ELF-1 (cell line): ENCODE measurements around the gene TAX1BP3.
"Not testable (repeated sequence)": the region's sequence is repeated elsewhere in the genome, so short reads cannot be mapped to it uniquely, and the experiment has no call there.

ENCODE experiments used
- DNase-seq: peaks from one replicate; pipeline ENCODE4 v3.0.0-alpha.2; 2016; ENCODE audit warnings: low read depth, low spot score

TAX1BP3 gene, protein sequence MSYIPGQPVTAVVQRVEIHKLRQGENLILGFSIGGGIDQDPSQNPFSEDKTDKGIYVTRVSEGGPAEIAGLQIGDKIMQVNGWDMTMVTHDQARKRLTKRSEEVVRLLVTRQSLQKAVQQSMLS

DNA sequence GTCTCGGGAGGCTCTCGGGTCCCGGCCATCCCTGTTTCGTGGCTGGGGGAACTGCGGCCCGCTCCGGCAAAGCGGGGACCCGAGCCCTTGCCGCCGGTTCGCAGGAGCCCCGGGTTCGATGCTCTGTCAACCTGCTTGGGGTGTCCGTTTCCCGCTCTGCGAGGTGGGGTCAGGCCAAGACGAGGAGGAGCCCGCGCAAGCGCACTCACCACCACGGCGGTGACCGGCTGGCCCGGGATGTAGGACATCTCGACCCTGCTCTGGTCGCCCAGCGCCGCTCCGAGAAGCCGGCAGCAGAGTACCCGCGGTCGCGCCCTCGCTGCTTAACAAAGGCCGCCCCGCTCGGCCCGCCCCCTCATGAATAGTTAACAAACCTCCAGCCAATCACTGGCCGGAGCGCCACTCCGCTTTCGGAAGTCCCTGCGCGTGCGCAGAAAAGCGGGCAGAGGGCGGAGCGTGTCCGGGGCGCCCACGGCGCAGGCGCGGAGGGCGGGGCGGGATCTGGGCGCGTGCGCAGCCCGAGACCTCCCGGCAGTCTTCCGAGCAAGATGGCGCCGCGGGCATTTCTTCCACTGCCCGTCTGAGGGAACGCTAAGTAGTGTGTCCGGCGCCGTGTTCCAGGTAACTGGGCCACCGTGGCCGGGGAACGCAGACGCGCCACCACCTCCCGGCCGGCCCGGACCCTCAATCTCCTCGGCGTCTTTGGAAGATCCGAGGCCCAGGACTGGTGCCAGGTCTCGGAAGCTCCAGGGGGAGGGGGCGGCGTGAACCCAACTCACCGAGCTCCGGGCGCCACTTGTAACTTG is at the start of gene TAX1BP3, which contains the start of gene EMC6:
Gene TAX1BP3, minus strand, starts transcription at position 300 of the 806 bp plus-strand sequence. Its CDS starts 52 bp downstream, at position 248.
Gene EMC6, plus strand, starts transcription at position 534 of the 806 bp plus-strand sequence. CDS start 335 bp downstream, outside the sequence.
- peak; percentile 99 for DNase-seq

DNA sequence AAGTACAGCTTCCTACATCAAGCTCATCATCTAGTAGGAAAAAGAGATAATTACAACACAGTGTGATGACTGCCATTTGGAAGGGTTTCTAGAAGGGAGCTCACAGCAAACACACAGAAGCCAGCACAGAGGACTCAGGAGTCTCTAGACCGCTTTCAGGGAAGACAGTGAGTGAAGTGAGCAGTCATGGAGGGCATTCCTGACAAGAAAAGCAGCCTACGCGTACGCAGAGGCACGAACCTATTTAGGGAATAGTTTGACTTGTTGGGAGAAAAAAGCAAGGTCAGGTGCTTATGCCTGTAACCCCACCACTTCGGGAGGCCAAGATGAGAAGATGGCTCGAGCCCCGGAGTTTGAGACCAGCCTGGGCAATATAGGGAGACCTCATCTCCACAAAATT is 46.9 kb upstream of the TAX1BP3 start:
- DNase-seq = no peak

DNA sequence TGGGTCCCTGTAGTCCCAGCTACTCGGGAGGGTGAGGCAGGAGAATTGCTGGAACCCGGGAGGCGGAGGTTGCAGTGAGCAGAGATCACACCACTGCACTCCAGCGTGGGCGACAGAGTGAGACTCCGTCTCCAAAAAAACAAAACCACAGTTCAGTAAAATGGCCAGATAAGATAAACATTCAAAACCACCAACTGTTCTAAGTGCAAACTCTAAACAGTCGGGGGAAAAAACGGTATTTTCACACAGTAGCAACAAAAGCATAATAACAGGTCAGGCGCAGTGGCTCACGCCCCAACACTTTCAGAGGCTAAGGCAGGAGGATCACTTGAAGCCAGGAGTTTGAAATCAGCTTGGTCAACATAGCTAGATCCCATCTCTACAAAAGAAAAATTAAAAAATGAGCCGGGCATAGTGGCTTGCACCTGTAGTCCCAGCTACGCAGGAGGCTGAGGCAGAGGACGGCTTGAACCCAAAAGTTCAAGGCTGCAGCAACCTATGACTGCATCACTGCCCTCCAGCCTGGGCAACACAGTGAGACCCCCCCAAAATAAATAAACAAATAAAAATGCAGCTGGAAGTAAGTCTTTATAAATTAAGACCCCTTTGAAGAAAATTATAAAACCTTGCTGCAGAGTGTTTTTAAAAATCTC is 44.6 kb upstream of the TAX1BP3 start:
- no peak for DNase-seq

DNA sequence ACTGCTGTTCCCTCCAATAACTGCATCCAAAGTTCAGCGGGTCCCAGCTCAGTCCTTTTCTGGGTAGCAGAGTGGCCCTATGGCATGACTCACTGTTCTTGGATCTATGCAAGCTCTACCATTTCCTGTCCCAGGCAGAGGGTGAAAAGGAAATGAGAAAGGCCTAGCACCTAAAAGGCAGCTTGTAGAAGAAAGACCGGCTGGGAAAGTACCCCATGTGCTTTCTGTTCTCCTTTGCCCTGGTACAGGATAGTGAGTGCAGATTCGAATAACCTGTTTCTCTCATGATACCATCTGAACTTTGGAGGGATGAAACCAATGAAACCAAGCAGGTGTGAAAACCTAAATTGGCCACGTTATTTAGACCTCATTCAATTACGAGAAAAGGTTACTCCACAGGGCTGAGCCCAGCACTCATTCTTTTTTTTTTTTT is 42.6 kb upstream of the TAX1BP3 start:
- DNase-seq = no peak

DNA sequence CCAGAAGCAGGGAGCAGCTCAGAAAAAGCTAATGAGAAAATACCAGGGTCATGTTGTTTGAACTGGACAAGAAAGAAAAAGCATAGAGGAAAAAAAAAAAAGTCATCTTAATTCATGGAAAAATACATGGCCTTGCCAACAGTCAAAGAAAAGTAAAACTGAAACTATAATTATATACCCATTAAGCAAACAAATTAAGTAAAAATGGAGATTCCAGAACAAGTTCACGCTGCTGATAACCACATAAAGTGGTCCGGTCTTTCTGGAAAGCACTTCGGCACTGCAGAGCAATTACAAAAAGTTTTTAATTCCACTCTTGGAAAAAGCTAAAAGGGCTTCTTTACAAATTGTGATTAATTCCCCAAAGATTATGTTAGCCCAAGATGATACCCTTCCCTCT is 40.0 kb upstream of the TAX1BP3 start:
- no peak for DNase-seq

DNA sequence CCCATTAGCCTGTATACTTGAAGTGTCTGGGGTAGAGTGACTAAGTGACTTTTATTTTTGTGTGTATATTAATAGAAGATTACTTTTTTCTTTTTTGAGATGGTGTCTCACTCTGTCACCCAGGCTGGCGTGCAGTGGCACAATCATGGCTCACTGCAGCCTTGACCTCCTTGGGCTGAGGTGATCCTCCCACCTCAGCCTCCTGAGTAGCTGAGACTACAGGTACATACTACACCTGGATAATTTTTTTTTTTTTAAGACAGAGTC is 37.3 kb upstream of the TAX1BP3 start:
- not testable (repeated sequence) for DNase-seq

DNA sequence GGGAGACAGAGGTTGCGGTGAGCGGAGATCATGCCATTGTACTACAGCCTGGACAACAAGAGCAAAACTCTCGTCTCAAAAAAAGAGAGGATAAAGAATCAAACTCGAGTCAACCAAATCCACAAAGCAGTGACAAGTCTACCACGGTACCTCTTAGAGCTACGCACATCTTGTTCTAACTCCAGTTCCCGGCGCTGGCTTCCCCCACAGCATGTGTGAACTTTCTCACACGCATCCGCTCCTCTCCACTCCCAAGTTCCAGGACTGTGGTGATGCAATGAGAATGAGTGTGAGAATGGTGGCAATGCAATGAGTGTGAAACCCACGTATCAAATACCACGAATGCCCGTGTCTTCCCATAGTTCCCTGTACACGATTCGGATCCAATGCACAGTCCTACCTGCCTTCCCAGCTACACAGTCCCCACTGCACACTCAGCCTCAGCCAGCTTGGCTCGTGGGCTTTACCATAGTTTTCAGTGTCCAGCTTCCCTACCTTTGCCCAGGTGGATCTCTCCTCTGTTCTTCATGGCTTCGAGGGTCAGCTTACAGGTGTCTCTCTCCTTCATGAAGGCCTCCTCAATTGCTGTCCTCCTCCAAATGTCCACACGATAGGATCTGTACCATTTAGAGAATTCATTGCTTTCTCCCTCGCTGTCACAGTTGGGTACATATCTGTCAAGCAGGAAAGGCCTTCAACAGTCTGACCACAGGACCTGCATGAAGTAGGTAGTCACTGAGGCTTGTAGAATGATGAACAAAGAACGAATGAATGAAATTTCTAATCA is 36.7 kb upstream of the TAX1BP3 start:
- DNase-seq = no peak

DNA sequence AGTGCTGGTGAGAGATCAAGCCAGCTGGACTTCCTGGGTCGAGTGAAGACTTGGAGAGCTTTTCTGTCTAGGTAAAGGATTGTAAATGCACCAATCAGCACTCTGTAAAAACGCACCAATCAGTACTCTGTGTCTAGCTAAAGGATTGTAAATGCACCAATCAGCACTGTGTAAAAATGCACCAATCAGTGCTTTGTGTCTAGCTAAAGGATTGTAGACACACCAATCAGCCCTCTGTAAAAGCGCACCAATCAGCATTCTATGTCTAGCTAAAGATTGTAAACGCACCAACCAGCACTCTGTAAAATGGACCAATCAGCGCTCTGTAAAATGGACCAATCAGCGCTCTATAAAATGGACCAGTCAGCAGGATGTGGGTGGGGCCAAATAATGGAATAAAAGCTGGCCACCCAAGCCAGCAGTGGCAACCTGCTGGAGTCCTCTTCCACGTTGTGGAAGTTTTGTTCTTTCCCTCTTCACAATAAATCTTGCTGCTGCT is 33.7 kb upstream of the TAX1BP3 start:
- DNase-seq = not testable (repeated sequence)

DNA sequence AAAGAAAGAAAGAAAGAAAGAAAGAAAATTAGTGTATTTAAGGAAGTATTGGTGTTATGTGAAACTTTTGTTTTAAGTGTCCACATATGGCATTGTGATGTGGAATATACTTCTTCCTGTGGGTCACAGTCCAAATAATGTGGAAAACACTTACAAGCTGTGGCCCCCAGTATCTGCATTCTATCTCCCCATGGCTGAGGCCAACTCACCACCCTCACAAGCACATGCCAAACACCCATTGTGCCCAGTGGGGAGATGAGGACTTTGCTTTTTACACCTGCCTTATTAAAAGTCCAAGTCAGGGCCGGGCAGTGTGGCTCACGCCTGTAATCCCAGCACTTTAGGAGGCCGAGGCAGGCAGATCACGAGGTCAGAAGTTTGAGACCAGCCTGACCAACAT is 31.6 kb upstream of the TAX1BP3 start:
- DNase-seq = no peak

DNA sequence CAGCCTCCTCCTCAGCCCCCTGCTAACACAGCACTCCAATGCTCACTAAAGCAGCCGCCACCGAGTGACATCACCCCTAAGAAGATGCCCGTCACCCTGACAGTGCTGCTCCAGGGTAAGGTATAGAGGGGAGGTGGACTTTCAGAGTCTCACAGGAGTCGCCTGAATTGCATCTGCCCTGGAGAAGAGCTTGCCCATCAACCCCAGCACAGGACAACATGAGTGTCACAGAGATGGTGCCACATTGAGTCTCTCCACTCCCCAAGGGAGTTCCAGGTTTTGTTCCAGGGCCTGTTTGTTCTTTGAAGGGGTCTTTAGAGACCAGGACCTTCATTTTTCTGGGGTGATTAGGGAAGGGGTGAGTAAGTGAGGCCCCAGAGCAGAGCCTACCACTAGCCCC is 29.8 kb upstream of the TAX1BP3 start:
- no peak for DNase-seq

DNA sequence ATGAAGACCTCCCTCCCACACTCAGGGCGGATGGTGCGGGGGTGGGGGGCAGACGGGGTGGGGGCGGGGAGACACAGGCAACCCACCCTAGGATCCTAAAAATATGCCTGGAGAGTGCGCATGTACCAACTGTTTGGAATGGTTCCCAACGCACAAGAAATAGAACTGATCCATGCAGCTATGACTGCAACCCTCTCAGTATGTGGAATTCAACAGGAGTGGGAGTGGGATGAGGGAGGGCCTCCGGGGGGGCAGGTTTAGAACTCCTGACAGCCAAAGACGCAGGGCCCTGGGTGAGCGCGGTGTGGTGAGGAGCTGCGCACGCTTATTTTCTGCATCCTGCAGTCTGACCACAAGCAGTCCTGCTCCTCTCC is 28.7 kb upstream of the TAX1BP3 start:
- DNase-seq = no peak

DNA sequence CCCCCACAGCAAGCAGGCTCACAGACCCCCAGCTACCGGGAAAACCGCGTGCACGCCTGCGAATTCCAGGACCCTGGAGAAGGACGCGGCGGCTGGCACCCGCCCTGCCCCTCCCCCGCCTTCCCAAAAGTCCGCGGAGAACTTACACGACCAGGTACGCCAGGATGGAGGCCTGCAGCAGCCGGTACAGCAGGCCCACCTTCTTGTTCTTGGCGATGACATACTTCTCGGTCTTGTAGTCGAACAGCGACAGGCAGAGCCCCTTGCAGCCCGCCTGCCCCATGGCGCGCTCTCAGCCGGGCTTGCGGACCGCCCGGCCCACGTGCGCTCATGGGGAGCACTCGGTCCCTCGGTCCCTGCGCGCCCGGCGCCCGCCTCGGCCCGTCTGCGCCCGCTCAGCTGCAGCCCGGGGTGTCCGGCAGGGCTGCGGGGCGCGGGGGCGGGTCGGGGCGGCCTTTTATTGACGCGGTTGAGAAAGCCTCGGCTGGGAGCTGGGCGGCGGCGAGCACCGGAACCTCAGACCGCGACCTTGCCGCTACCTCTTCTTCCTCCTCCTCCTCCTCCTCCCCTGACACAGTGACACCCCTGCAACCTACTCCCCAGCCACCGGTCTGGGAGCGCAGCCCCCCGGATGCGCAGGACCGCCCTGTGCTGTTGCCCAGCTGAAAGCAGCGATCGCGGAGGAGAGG is 27.5 kb upstream of the TAX1BP3 start, which contains the start of gene P2RX5:
Gene P2RX5, minus strand, starts transcription at position 433 of the 689 bp plus-strand sequence. Its CDS starts 150 bp downstream, at position 283.
- DNase-seq = peak; percentile 60

DNA sequence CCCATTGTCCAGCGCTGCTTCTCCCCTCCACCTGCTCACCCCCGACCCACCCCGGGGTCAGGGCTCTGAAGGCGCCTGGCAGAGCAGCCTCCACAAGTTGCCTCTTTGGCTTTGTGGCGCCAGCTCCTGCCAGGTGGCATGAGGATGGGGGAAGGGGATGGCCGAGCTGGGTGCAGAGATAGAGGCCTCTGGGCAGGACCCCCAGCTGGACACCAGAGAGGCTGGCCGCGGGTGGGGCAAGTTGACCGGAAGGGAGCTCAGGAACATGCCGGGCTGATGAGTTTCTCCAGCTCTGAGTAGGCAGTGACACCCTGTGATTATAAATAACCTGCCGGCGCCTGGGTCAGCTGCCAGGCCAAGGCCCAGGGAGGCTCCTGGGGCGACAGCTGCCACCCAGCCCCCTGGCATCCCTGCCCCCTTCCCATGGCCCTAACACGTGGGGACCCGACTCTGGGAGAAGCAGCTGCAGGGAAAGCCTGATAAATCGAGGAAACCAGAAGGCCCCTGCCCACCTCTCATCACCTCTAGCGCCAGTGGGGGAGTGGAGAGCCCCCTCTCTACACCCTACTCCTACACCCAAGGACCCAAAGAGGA is 26.8 kb upstream of the TAX1BP3 start:
- no peak for DNase-seq

DNA sequence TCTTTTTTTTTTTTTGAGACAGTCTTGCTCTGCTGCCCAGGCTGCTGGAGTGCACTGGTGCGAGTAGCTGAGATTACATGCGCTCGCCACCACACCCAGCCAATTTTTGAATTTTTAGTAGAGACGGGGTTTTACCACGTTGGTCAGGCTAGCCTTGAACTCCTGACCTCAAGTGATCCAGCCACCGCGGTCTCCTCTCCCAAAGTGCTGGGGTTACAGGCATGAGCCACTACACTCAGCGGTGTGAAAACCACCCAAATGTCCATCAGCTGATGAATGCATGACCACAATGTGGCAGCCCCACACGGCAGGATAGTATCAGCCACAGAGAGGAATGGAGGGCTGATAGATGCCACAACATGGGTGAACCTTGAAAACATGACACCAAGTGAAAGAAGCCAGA is 25.5 kb upstream of the TAX1BP3 start:
- DNase-seq = no peak

DNA sequence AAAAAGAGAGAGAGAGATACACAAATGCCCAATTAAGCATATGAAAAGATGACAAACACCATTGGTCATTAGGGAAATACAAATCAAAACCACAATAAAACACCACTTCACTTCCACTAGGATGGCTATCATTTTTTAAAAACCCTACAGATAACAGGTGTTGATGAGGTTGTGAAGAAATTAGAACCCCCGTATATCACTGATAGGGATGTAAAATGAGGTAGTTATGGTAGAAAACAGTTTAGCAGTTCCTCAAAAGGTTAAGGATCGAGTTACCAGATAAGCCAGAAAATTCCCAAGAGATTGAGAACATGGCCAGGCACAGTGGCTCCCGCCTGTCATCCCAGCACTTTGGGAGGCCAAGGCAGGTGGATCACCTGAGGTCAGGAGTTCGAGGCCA is 24.8 kb upstream of the TAX1BP3 start:
- DNase-seq = no peak

DNA sequence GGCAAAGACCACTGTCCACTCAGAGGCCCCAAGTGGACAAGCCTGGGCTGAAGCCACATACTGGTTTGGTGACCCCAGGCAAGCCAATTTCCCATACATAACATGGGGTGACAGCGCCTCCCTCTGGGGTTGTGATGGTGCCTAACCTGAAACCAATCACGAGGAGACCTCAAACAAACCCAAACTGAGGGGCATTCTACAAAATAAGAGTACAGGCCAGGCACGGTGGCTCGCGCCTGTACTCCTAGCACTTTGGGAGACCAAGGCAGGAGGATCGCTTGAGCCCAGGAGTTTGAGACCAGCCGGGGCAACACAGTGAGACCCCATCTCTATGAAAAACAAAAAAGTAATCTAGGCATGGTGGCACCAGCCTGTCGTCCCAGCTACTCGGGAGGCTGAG is 24.0 kb upstream of the TAX1BP3 start:
- DNase-seq = no peak

DNA sequence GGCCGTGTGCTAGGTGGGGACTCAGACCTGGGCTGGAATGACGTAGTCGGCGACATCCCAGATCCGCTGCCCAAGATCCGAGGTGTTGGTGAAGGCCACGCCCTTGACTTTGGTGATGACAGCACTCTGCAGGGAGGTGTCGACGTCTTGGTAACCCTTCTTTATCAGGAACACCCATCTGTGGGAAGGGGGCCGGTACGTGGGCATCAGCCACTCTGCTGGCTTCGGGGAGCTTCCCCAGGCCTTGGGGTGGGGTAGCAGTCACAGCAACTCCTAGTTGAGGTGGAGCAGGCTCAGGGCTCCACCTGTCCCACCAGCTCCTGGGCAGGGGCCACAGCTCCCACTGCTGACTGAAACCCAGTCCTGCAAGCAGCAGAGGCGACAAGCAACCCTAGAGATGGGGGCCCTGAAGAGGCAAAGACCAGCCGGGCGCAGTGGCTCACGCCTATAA is 23.3 kb upstream of the TAX1BP3 start:
- peak; percentile 41 for DNase-seq

DNA sequence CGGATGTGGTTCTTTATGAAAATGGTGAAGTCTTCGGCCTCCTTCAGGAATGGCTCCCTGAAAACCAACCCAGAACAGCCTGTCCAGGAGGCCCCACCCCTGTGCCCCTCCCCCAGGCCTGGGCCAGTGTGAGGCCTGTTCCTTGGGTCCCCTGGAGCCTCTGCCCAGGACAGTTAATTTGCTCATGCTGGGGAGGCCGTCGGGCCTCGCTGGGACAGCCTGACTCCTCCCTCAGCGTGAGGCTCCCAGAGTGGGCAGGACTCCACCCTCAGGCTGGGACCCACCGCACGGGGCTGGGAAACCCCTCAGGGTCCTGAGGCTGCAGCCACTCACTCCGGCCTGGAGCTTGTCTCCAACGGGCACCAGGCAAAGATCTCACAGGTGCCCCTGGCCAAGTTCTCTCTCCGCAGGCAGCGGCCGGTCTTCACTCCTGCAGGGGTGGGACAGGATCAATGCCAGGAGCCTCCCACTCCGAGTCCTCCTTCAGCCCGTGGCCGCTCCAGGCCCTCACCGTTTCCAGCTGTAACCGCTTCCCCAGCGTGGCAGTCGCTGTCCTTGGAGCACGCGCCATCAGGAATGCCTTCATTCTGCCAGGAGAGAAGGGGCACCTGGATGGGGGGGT is 21.8 kb upstream of the TAX1BP3 start:
- DNase-seq = no peak

DNA sequence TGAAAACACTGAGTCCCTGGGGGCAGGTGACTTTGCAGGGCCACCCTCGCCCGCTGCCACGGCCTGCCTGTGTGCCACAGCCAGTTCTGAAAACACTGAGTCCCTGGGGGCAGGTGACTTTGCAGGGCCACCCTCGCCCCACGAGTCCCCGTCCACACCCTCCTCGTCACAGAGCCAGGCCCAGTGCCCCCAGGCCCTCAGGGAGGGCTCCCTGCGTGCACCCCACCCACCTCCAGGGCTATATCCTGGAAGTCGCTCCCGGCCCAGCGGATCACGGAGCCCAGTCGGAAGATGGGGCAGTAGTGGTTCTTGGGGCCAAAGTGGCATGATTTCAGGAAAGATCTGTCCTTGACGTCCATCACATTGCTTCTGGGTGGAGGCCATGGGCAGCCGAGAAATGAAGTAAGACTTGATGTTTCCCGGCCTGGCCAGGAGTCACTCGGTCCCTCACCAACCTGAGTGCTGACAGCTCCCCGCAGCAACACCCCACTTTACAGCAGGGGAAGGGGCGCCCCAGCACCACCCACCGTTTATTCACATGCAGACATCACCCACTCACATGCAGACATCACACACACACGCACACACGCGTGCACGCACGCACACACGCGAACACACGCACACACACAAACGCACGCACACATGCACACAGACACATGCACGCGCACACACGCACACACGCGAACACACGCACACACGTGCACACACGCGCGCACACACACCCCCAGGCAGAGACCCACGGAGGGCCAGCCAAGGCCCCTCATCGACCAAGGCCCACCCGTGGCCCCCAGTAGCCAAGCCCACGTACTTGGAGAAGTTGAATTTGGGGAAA is 21.1 kb upstream of the TAX1BP3 start:
- no peak for DNase-seq
